ENCODE measurements around the gene GPS2.
A peak's percentile ranks its signal among the peaks of the same experiment; 100 is the strongest.

The GPS2 gene

DNA sequence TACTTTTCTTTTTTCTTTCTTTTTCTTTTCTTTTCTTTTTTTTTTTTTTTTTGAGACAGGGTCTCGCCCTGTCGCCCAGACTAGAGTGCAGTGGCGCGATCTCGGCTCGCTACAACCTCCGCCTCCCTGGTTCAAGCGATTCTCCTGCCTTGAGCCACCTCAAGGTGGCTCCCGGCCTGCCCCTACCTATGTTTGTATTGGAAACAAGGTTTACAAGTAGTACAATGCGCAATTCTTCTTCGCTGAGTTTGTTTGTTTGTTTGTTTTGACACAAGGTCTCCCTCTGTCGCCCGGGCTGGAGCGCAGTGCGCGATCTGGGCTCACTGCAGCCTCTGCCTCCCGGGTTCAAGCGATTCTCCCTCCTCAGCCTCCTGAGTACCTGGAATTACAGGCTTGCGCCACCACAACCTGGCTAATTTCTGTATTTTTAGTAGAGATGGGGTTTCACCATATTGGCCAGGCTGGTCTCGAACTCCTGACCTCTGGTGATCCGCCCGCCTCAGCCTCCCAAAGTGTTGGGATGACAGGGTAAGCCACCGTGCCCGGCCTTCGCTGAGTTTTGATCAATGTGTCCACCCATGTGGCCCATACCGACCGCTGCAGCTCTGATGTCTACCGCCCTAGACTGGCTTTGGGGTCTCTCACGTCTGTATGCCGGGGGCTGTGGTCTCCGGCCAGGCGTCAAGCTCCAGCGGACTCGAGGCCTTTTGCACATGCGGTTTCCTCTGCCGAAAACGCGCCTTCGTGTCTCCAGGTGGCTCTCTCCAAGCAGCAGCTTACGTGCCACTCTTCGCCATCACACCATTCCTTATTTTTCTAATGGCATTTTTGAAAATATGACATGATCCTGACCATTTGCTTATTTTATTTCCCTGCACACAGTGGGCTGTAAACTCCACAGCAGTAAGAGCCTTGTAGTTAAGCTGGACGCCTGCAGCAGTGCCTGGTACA is 19.7 kb downstream of the GPS2 start:
- Histone ChIP-seq H3K27me3 (ENCODE audit: insufficient read depth, low read length, poor library complexity, severe bottlenecking) (no peaks in the 10 kb centered on the region), H3K36me3 (ENCODE audit: insufficient read depth, low read length) (no peaks in the 10 kb centered on the region), H3K4me3 (ENCODE audit: low read length, poor library complexity, severe bottlenecking) (peak overlapping the region; percentile 54)

DNA sequence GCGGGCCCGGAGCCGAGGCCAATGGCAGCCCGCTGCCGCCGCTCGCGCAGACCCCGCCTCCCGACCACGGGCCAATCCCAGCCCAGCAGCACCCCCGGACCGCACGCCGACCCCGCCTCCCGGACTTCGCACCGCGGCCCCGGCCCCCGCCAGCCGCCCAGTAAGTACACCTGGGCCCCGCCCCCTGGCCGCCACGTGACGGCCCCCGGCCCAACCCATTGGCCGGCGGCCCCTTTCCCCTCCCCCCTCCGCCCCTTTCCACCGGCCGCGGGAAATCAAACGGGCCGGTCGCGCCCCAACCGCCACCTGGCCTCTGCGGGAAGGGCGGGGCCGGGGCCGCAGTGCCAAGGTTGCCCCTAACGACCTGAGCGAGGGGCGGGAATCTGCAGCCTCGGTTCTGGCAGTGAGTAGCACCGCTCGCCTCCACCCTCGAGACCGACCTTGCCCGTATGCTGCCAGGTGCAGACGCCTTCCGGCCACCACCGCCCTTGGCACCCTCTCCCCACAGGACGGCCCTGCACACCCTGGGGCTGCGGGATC is 20.5 kb downstream of the GPS2 start, which contains the start of gene YBX2:
YBX2 (minus strand) TSS at position 26 of the 540 bp plus-strand sequence. CDS start 139 bp downstream, outside the sequence.
- no peak within 1 kb of the TSS for H3K4me3 ChIP-seq (ENCODE audit: low read length, poor library complexity, severe bottlenecking)
- TF ChIP-seq EZH2phosphoT487 (IDR thresholded peaks at IDR 0.05; ENCODE audit: borderline replicate concordance) = no peak
- H3K9me2 ChIP-seq (replicated peaks; ENCODE audit: low read depth, low read length) = no peaks in the 10 kb centered on the region
- H3K4me1 ChIP-seq (ENCODE audit: insufficient read depth, low read length, poor library complexity, severe bottlenecking) = peaks cover 7% of the 10 kb centered on the region
- no peaks in the 10 kb centered on the region for H4K20me1 ChIP-seq (ENCODE audit: insufficient read depth, low read length, poor library complexity, severe bottlenecking)
- no peaks in the 10 kb centered on the region for H3F3A ChIP-seq (ENCODE audit: low read depth)
- H3K9ac ChIP-seq (ENCODE audit: low read depth, low read length, poor library complexity, severe bottlenecking) = no peak within 1 kb of the TSS
- no peaks in the 10 kb centered on the region for H3K27me3 ChIP-seq (ENCODE audit: insufficient read depth, low read length, poor library complexity, severe bottlenecking)
- H3K79me2 ChIP-seq (ENCODE audit: insufficient read depth, low read length) = no peaks in the 10 kb centered on the region
- no peaks in the 10 kb centered on the region for H3K9me3 ChIP-seq (ENCODE audit: insufficient read depth, low read depth, low read length)
- no peak within 1 kb of the TSS for H3K4me2 ChIP-seq (ENCODE audit: low read depth, low read length, poor library complexity, severe bottlenecking)
- H2AFZ ChIP-seq (ENCODE audit: low read length) = peak within 1 kb of the TSS; percentile 45; the same call in 1 of the 2 replicates
- no peaks in the 10 kb centered on the region for H3K36me3 ChIP-seq (ENCODE audit: insufficient read depth, low read length)

More for the DNA sequence above, 19.7 kb downstream of the GPS2 start:
- Histone ChIP-seq H2AFZ (ENCODE audit: low read length) (peak overlapping the region; percentile 45; the same call in 1 of the 2 replicates), H3F3A (ENCODE audit: low read depth) (no peaks in the 10 kb centered on the region), H3K9ac (ENCODE audit: low read depth, low read length, poor library complexity, severe bottlenecking) (no peak overlapping the region), H3K4me2 (ENCODE audit: low read depth, low read length, poor library complexity, severe bottlenecking) (peak overlapping the region; percentile 66), H3K9me2 (replicated peaks; ENCODE audit: low read depth, low read length) (no peaks in the 10 kb centered on the region), H3K4me1 (ENCODE audit: insufficient read depth, low read length, poor library complexity, severe bottlenecking) (peaks cover 7% of the 10 kb centered on the region), H3K79me2 (ENCODE audit: insufficient read depth, low read length) (no peaks in the 10 kb centered on the region), H3K9me3 (ENCODE audit: insufficient read depth, low read depth, low read length) (no peaks in the 10 kb centered on the region), H4K20me1 (ENCODE audit: insufficient read depth, low read length, poor library complexity, severe bottlenecking) (no peaks in the 10 kb centered on the region)
- TF ChIP-seq CTCF (conservative IDR thresholded peaks at IDR 0.05; ENCODE audit: low read length) (no peak), EZH2phosphoT487 (IDR thresholded peaks at IDR 0.05; ENCODE audit: borderline replicate concordance) (no peak)

- H2AFZ ChIP-seq (ENCODE audit: low read length) = no peak overlapping the region
- no peak overlapping the region for H3K4me3 ChIP-seq (ENCODE audit: low read length, poor library complexity, severe bottlenecking)
- H3K9me2 ChIP-seq (replicated peaks; ENCODE audit: low read depth, low read length) = no peaks in the 10 kb centered on the region
- no peaks in the 10 kb centered on the region for H3K9me3 ChIP-seq (ENCODE audit: insufficient read depth, low read depth, low read length)
- H3F3A ChIP-seq (ENCODE audit: low read depth) = no peaks in the 10 kb centered on the region
- TF ChIP-seq CTCF (conservative IDR thresholded peaks at IDR 0.05; ENCODE audit: low read length) = no peak
- no peak for TF ChIP-seq EZH2phosphoT487 (IDR thresholded peaks at IDR 0.05; ENCODE audit: borderline replicate concordance)
- no peaks in the 10 kb centered on the region for H3K27me3 ChIP-seq (ENCODE audit: insufficient read depth, low read length, poor library complexity, severe bottlenecking)
- H3K9ac ChIP-seq (ENCODE audit: low read depth, low read length, poor library complexity, severe bottlenecking) = no peak overlapping the region
- peaks cover 7% of the 10 kb centered on the region for H3K4me1 ChIP-seq (ENCODE audit: insufficient read depth, low read length, poor library complexity, severe bottlenecking)
- no peak overlapping the region for H3K4me2 ChIP-seq (ENCODE audit: low read depth, low read length, poor library complexity, severe bottlenecking)
- H4K20me1 ChIP-seq (ENCODE audit: insufficient read depth, low read length, poor library complexity, severe bottlenecking) = no peaks in the 10 kb centered on the region
- no peaks in the 10 kb centered on the region for H3K36me3 ChIP-seq (ENCODE audit: insufficient read depth, low read length)
- no peaks in the 10 kb centered on the region for H3K79me2 ChIP-seq (ENCODE audit: insufficient read depth, low read length)
These were observed 21.1 kb downstream of the GPS2 start for GRCh38 chr17:7293816-7294613.

Data from Loucy (cell line).